ENCODE measurements around the gene COL7A1.

DNA sequence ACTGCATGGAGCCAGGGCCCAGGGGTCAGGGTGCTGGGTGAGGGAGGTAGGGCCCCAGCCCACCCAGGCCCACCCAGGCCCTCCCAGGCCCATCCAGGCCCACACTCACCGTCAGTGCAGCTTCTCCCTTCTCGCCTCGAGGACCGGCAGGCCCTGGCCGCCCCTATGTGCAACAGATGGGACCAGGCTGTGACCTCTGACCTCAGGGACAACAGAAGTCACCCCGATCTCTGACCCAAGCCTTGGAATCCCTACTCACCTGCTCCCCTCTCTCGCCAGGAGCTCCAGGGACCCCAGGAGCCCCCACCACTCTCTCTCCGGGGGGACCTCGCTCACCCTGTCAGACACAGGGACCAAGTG lies 28.7 kb downstream of the COL7A1 start:
- no peak for TF ChIP-seq EZH2 (IDR thresholded peaks at IDR 0.05; ENCODE audit: insufficient read depth, low read length)
- no peak for TF ChIP-seq CTCF (IDR thresholded peaks at IDR 0.05; ENCODE audit: insufficient read depth, low read depth, low read length)
